GM12873 (cell line): ENCODE results near the gene BTN3A1.

Experiments
- TF ChIP-seq, protein P1 (sequence below): IDR thresholded peaks from 2 replicates; pipeline ENCODE4 v1.5.1; 2012; ENCODE audit warnings: low read depth, mild to moderate bottlenecking, moderate library complexity, low read length, control low read depth; ENCODE audit not compliant: insufficient read depth; ENCODE audit errors: missing control alignments

Gene BTN3A1

DNA sequence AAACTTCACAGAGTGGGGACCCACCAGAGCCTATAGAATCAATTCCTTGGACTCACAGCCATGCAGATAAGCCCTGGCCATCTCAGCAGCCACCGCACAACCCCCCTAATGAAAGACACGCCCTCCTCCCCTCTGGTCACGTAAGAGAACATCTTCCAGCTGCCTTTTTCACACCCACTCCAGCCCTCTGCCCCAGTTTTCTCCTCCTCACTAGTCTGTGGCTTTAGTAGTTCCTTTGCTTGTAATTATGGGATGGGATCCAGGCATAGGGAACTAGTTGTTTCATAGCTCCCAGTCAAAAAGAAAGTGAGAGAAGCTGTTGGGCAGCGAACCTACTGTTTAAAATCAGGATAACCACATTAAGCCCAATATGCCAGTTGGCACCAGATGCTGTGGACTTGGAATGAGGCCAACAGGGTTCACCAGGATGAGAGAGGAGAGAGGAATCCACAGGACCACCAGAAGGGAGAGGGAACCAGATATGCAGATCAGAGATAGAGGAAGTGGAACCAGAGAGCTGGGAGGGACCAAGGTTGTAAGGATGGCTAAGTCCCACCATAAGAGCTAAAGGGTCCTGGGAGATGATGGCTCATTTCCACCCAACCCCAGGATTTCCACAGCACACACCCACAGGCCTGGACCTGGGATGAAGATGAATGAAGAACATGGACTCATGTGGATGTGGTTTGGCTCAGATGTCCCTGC is 9.0 kb upstream of the BTN3A1 start:
- TF ChIP-seq, protein P1, sequence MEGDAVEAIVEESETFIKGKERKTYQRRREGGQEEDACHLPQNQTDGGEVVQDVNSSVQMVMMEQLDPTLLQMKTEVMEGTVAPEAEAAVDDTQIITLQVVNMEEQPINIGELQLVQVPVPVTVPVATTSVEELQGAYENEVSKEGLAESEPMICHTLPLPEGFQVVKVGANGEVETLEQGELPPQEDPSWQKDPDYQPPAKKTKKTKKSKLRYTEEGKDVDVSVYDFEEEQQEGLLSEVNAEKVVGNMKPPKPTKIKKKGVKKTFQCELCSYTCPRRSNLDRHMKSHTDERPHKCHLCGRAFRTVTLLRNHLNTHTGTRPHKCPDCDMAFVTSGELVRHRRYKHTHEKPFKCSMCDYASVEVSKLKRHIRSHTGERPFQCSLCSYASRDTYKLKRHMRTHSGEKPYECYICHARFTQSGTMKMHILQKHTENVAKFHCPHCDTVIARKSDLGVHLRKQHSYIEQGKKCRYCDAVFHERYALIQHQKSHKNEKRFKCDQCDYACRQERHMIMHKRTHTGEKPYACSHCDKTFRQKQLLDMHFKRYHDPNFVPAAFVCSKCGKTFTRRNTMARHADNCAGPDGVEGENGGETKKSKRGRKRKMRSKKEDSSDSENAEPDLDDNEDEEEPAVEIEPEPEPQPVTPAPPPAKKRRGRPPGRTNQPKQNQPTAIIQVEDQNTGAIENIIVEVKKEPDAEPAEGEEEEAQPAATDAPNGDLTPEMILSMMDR = no peak

DNA sequence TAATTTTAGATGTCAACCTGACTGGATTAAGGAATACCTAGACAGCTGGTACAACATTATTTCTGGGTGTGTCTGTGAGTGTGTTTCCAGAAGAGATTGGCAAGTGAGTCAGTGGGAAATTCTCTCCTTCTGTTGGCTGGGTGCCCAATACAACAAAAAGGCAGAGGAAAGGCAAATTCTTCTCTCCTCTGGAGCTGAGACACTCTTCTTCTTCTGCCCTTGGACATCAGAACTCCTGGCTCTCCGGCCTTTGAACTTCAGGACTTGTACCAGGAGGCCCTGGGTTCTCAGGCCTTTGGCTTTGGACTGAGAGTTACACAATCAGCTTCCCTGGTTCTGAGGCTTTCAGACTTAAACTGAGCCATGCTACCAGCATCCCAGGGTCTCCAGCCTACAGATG is 7.8 kb upstream of the BTN3A1 start:
- TF ChIP-seq, protein P1 = no peak

DNA sequence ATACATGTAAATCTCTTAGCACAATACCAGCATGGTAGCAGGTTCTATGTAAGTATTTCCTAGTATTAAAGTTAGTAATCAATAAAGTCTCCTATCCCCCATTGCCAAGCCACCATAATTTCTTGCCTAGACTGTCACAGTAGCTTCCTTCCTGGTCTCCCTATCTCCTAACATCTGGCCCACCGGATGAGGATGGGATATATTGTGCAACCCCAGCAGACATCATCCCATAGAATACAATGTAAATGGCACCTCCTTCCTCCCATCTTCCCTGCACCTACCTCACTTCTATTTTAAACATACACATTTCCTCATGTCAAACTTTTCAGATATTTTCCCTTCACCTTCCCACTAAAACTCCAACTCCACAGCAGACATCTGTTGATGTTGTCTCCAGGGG is 3.5 kb upstream of the BTN3A1 start:
- TF ChIP-seq, protein P1 = no peak

- TF ChIP-seq, protein P1 = no peak
Measured at GRCh38 chr6:26400626-26401025, 1.4 kb upstream of the BTN3A1 start.

- TF ChIP-seq, protein P1 = no peak
Measured at GRCh38 chr6:26401389-26401986, 587 bp upstream of the BTN3A1 start.

DNA sequence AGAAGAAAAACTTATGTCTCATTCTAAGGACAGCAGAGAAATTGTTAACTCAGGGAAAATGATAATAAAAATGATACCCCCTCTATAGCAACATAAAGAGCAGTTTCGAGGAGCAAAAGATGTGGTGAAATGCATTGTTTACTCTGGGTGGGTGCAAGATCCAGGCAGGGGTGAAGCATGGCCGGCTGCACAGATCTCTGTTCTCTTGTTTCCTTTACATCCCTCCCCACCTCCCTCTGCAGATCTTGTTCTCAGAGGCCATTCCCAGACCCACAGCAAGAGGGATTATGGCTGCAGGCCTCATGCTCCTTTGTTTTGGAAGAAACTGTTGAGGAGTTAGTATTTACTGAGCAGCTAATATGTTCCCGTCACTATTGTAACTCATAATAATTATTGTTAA is 1.8 kb downstream of the BTN3A1 start:
- TF ChIP-seq, protein P1 = no peak

DNA sequence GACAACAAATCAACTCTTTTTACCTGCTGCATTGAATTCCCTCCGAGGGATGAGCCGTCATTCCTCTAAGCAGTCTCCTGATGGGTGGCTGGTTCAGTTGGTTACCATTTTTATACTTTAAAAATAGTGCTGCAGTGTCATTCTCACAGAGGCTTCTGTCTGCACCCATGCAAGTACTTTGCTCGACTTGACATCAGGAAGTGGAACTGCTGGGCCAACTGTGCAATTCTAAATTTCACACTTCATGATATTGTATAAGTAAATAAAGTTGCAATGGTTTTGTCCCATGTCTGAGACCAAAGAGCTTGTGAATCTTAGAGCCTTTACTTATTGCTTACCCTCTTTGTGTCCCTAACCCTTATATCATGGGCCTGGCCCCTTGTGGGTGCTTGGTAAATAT is 2.5 kb downstream of the BTN3A1 start:
- TF ChIP-seq, protein P1 = no peak
